ENCODE data around the gene ETHE1.

- TF ChIP-seq POLR2A (IDR thresholded peaks at IDR 0.05; ENCODE audit: low read length) (no peak), GATA1 (IDR thresholded peaks at IDR 0.05; ENCODE audit: low read depth, low read length) (no peak)
Measured at GRCh38 chr19:43574424-43575155, 47.6 kb upstream of the ETHE1 start.
